Glomerular endothelial cell (primary cell): ENCODE data around the gene BICDL1. TPM values are rescaled to one million over a fixed set of nuclear protein-coding genes. Genes with fewer than 3 reads are reported as not detected.

Experiments
- DNase-seq: peaks from one replicate; pipeline ENCODE4 v3.0.0-alpha.2; 2011; ENCODE audit warnings: low read depth, low spot score; ENCODE audit errors: extremely low read depth
- total RNA-seq: library from RNA; depleted of rRNA; stranded (reverse); fragments of >200 nt; gene quantifications from 2 replicates; pipeline ENCODE4 v1.2.3, GENCODE V29; 2015

The BICDL1 gene
- total RNA-seq, 1 donor from 2014 or later, result 0.70 TPM

- no peak for DNase-seq
These were observed 132.8 kb downstream of the BICDL1 start for GRCh38 chr12:120121766-120122293.

- no peak for DNase-seq
These were observed 136.0 kb downstream of the BICDL1 start for GRCh38 chr12:120125029-120125428.

GRCh38 chr12:120125792-120126634, 137.0 kb downstream of the BICDL1 start:
- no peak for DNase-seq

- peak; percentile 63 for DNase-seq
These were observed 137.6 kb downstream of the BICDL1 start for GRCh38 chr12:120126635-120127005.

- no peak for DNase-seq
These were observed 141.0 kb downstream of the BICDL1 start for GRCh38 chr12:120130011-120130410.

GRCh38 chr12:120131116-120131515, 142.1 kb downstream of the BICDL1 start:
- no peak for DNase-seq

- no peak for DNase-seq
These were observed 143.2 kb downstream of the BICDL1 start for GRCh38 chr12:120132054-120132836.

- DNase-seq, result no peak
These were observed 143.9 kb downstream of the BICDL1 start for GRCh38 chr12:120132863-120133385.

- no peak for DNase-seq
These were observed 145.4 kb downstream of the BICDL1 start for GRCh38 chr12:120134307-120134980.

GRCh38 chr12:120136093-120136770, 147.2 kb downstream of the BICDL1 start:
- DNase-seq, result no peak

- no peak for DNase-seq
These were observed 148.8 kb downstream of the BICDL1 start for GRCh38 chr12:120137833-120138232.

GRCh38 chr12:120138366-120138765, 149.3 kb downstream of the BICDL1 start:
- no peak for DNase-seq

- no peak for DNase-seq
These were observed 150.9 kb downstream of the BICDL1 start for GRCh38 chr12:120139958-120140357.

GRCh38 chr12:120140603-120141002, 151.6 kb downstream of the BICDL1 start:
- DNase-seq, result no peak

GRCh38 chr12:120141336-120141735, 152.3 kb downstream of the BICDL1 start:
- DNase-seq, result no peak

GRCh38 chr12:120142231-120142877, 153.3 kb downstream of the BICDL1 start:
- DNase-seq, result no peak
